HEK293T (cell line): ENCODE measurements around the gene TYK2.

Experiments used
- ARNT ChIP-seq: fragments of 450-650 bp; IDR thresholded peaks from 2 replicates; pipeline ENCODE4 v1.6.1; 2017; ENCODE audit warnings: mild to moderate bottlenecking
- BHLHE40 ChIP-seq: fragments of 450-650 bp; IDR thresholded peaks from 2 replicates; pipeline ENCODE4 v1.6.1; 2016; ENCODE audit warnings: mild to moderate bottlenecking, moderate library complexity, borderline replicate concordance
- ELF4 ChIP-seq: fragments of 450-650 bp; IDR thresholded peaks from 2 replicates; pipeline ENCODE4 v1.6.1; 2017; ENCODE audit warnings: antibody characterized with exemption
- FOXA1 ChIP-seq: fragments of 450-650 bp; IDR thresholded peaks from 2 replicates; pipeline ENCODE4 v1.6.1; 2016; ENCODE audit warnings: mild to moderate bottlenecking
- FOXK2 ChIP-seq: fragments of 450-650 bp; IDR thresholded peaks from 2 replicates; pipeline ENCODE4 v1.6.1; 2016; ENCODE audit warnings: mild to moderate bottlenecking
- FOXM1 ChIP-seq: fragments of 450-650 bp; IDR thresholded peaks from 2 replicates; pipeline ENCODE4 v1.6.1; 2017; ENCODE audit warnings: mild to moderate bottlenecking, borderline replicate concordance
- L3MBTL2 ChIP-seq: fragments of 450-650 bp; conservative IDR thresholded peaks from 2 replicates; pipeline ENCODE4 v1.6.1; 2016; ENCODE audit warnings: mild to moderate bottlenecking
- NFRKB ChIP-seq: fragments of 450-650 bp; IDR thresholded peaks from 2 replicates; pipeline ENCODE4 v1.6.1; 2016; ENCODE audit warnings: mild to moderate bottlenecking, moderate library complexity
- TARDBP ChIP-seq: fragments of 450-650 bp; IDR thresholded peaks from 2 replicates; pipeline ENCODE4 v1.6.1; 2016
- ZNF384 ChIP-seq: fragments of 450-650 bp; IDR thresholded peaks from 2 replicates; pipeline ENCODE4 v1.6.1; 2016

- TF ChIP-seq ARNT: no peak
- TF ChIP-seq TARDBP: no peak
- no peak for TF ChIP-seq FOXM1
- no peak for TF ChIP-seq ELF4
- no peak for TF ChIP-seq FOXA1
- no peak for TF ChIP-seq L3MBTL2
- TF ChIP-seq FOXK2: no peak
- TF ChIP-seq BHLHE40: no peak
- no peak for TF ChIP-seq NFRKB
- TF ChIP-seq ZNF384: no peak
Observed at GRCh38 chr19:10404888-10405820, 24.8 kb upstream of the TYK2 start.
